IPS-NIHi11 (cell line): ENCODE measurements around the gene ACBD6.

Experiments
- DNase-seq: peaks from one replicate; pipeline ENCODE4 v3.0.0; 2012; ENCODE audit warnings: mixed read lengths, low spot score

ACBD6 gene

DNA sequence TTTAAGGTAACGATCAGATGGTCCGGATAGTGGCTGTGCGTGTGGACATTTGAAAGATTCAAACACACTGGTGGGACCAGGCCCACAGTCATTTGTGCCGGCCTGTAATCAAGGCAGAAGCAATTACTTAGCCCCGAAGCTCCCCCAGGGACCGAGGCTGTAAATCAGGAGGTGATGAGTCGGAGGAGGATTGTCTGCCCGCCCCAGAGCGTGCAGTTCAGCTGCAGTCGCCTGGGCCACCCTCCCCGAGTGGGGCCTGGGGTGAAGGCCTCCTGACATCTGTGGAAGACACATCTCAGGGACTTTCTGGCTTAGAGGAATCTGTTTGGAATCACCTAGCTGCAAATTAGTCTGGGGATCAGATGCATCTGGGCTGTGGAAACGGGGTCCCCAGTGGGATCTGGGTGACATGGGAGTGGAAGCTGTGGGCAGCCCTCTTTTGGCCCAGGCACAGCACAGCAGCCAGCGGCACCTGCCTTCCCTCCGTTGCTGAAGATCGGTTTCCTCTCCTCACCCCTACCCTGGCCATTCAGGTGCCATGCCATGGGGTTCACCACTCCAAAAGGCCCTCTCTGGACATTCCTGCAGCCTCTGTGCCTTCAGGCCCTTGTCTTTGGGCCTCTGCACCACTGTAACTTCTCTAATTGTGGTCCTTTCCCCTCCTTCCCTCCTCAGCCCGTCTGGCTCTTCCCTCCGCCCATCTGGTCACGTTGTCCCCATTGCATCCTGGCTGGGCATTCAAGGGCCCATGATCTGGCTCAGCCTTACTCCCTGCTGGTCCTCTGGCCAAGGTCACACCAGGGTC, 246.6 kb downstream of the ACBD6 start:
- DNase-seq, result no peak

- no peak for DNase-seq
Observed at GRCh38 chr1:180254854-180255253, 247.5 kb downstream of the ACBD6 start.

GRCh38 chr1:180254496-180254819, 247.9 kb downstream of the ACBD6 start:
- no peak for DNase-seq

DNA sequence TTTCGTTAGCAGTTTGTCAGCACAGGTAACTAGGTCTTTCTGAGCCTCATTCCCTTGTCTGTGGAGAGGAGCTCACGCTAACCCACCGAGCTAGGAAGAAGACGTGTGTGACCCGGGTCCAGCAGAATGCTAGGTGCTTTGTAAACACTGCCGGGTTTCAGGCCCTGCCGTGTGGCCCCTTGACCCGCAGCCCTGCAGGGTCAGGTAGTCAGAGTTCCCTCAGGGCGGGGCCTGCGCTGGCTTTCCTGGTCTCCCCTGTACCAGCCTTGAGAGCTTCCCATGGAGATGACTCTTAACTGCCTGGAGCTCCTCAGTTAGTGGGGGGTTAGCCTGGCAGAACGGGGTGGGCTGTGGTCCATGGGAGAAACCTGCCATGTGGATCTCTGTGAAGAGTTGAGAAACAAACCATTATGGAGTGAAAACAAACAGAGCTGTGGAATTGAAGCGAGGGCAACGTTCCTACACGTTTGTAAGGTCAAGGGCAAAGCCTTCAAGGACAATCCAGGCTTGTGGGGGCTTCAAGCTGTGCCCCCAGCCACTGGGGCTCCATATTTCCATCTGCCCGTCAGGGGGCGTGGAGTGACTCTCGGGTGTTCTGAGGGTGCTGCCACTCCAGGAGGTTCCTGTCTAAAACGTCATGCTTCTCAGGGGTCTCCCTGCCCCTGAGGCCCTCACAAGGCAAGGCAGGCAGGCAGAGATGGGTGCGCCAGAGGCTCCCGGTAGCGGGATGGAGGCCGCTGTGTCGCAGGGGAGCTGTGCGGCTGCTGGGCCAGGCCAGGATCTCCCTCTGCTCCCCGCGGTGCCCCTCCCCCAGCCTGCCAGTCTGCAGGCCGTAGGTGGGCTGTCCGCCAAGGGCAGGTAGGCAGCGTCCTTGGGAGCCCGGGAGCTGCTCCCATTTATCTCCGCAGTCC, 248.5 kb downstream of the ACBD6 start:
- no peak for DNase-seq

DNA sequence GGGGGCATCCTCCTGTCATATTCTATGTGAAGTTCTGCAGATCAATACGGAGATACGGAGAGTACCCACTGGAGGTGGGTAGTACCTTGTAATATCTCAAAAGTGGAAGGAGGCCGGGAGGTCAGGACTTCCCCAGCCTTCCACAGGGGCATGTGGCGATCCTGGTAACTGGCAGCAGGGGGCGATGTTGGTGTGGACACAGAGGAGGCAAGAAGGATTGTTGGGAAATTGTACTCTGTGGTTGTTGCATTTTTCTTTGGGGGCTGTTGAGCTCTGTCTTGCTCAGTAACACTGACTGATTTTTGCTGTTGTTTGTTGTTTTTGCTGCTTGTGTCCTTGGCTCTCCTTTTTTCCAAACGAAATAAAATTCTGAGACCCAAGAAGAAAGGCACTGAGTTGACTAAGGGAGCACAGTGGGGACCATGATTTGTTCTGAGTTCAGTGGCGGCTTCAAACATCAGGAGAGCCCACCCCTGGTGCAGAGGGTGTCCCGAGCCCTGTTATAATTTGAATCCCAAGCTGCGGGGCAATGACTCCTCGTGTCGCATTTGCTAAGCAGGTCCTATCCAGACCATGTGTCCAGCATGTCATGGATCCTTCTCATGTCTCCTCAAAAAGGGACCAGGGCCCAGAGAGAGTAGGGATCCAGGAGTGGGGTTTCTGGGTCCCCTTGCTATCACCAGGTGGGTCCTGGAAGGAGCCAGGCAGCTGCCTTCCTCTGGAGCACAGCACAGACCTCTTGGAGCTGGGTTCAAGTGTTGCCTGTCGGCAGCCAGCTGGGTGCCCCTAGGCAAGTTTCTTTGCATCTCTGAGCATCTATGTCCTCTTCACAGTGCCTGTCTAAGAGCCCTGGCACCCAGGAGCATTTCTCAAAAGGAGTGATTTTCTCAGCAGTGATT, 249.5 kb downstream of the ACBD6 start:
- peak; percentile 74 for DNase-seq

DNA sequence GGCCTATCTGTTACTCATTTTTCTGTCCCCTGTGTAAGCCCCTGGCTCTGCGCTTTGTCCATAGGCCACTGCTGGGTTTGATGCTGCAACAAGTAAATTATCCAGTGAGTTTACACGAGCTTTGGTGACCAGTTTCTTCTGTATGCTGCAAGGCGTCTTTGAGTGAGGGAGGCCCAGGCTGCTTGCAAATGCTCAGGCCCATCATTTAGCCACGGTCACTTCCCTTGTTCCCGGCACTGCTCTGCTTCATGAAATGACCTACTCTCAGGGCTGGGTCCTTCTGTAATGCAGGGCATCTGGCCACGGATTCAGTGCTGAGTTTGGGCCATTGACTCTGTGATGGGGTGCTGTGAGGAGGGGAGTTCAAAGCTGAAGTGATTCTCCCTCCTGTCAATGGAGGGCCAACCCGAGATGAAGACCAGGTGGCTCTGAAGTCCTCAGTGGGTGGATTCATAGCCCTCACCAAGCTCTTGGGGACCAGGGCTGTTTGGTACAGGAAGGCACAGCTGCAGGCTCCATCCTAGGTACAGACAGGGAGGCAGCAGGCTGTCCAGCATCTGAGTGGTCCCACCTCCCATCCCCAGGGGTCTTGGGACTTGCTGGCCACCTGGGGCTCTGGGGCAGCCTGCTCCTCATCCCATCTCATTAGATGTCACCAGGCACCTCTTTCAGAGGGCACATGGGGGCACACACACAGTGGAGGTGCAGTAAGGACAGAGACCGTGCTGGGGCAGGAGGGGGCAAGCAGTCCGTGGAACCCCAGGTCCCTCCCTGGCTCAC, 250.7 kb downstream of the ACBD6 start:
- DNase-seq, result no peak

DNA sequence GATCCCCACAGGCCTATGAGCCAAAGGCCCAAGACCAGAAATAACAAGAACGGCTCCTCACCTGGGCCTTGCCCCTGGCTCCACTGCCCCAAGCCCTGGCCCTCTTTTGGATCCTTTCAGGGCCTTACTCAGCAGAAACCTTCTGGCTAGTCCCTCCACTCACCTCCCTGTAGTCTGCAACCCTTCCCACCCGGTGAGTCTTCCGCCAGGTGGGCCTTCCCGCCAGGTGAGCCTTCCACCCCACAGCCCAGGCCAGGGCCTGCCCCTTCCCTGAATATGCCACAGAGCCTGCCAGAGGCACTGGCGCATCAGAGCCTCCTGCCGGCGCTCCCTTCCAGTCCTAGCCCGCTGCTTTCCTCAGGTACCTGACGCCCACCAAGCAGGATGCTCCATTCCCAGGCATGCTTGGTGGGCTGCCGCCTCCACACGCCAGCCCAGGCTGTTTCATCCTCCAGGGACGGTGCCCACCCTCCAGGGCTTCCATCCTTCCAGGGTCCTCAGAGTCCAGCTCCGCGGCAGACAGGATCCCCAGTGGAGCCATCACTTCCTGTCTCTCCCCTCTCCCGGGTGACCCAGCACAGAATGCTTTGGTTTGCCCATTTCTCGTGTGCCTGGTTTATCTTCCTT, 251.4 kb downstream of the ACBD6 start:
- no peak for DNase-seq

DNA sequence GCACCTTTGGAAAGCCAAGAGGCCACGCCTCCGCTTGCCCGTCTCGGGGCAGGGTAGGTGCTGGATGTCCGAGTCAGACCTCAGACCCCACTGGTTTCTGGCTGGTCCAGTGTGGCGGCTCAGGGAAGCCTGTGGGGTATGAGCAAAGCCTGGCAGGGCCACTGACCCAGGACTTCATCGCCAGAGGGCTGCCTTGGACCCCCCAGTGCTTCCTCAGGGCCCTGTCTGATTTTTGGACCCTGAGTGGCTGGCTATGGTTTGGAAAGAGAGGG, 251.9 kb downstream of the ACBD6 start:
- DNase-seq, result no peak

- DNase-seq, result no peak
Observed at GRCh38 chr1:180249725-180250498, 252.5 kb downstream of the ACBD6 start.

- DNase-seq, result peak; percentile 70
Observed at GRCh38 chr1:180248731-180249681, 253.4 kb downstream of the ACBD6 start.

GRCh38 chr1:180248176-180248575, 254.2 kb downstream of the ACBD6 start:
- DNase-seq, result no peak

DNA sequence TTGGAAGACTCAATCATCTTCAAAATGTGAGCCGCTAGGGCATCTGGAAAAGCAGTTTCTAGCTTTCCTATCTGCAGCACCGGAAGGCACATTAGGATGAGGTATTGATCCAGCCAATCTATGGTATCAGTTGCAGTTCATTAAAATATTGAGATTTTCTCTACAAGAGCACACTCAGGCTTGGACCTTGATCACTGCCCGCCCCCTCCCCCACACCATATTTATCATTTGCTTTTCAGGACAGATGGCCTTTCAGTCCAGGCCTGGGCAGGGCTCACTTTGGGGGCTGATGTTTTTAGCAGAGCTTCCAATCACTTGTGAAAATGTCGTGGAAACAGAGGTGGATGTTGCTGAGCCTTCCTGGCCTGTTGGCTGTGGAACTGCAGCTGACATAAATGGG, 254.8 kb downstream of the ACBD6 start:
- no peak for DNase-seq

GRCh38 chr1:180247061-180247460, 255.3 kb downstream of the ACBD6 start:
- DNase-seq, result no peak

DNA sequence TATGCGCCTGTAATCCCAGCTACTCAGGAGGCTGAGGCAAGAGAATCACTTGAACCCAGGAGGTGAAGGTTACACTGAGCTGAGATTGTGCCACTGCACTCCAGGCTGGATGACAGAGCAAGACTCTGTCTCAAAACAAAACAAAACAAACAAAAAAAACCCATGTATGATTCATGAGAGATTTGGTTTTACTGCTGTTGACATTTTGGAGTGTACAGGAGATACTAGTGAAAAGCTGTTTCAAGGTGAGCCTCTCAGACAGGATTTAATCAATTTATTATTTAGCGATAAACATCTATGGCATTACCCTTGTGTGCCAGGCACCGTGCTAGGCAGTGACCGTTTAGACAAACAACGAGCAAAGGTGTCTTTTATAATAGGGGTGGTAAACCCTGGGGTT, 255.8 kb downstream of the ACBD6 start:
- no peak for DNase-seq

DNA sequence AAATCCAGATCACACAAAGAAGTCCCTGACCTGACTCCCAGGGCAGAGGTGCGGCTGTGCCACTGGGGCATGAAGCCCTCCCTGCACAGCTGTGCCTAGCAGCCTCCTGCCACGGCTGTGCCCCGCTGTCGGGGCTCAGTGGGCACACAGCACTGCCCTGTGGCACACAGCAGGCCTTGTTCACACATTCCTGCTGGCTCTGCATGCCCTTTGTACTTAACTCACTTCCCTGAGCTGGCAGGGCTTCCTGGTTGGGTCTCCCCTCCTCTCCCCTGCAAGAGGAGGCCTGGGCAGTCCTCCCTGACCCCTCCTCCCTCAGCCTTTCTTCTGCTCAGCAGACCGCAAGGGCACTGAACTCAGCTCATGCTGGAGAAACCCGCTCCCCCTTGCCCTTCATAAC, 257.5 kb downstream of the ACBD6 start:
- DNase-seq, result no peak

GRCh38 chr1:180243517-180244221, 258.7 kb downstream of the ACBD6 start:
- no peak for DNase-seq

- no peak for DNase-seq
Observed at GRCh38 chr1:180241716-180242544, 260.4 kb downstream of the ACBD6 start.
